Measurements from ENCODE around the gene OR6S1.
"Not testable (repeated sequence)": the region's sequence is repeated elsewhere in the genome, so short reads cannot be mapped to it uniquely, and the experiment has no call there.

The OR6S1 gene

DNA sequence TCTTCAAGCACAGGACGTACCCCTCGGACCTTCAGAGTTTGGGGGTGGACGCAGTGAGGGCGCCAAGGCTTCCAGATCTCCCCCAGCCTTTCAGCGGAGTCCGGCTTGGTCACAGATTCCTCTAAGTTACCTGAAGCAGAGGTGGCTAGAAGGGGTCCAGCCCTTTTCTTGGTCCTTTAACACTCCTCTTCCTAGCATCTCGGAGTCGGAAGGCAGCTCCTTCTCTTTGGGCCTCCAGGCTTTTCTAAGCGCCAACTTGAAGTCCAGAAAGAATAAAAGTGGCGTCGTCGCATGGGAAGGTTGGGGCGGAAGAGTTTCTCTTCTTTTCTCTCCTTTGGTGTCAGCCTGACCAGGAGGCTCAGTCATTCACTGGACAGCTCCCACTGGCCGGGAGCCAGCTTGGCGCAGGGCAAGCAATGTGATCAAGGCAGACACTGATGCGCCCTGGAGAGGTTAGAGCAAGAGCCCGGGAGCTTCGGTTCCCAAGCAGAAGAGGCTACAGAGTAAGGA, 9.6 kb downstream of the OR6S1 start:
- DNase-seq (ENCODE audit: low spot score) (peak; percentile 83), FAIRE-seq (no peak)

DNA sequence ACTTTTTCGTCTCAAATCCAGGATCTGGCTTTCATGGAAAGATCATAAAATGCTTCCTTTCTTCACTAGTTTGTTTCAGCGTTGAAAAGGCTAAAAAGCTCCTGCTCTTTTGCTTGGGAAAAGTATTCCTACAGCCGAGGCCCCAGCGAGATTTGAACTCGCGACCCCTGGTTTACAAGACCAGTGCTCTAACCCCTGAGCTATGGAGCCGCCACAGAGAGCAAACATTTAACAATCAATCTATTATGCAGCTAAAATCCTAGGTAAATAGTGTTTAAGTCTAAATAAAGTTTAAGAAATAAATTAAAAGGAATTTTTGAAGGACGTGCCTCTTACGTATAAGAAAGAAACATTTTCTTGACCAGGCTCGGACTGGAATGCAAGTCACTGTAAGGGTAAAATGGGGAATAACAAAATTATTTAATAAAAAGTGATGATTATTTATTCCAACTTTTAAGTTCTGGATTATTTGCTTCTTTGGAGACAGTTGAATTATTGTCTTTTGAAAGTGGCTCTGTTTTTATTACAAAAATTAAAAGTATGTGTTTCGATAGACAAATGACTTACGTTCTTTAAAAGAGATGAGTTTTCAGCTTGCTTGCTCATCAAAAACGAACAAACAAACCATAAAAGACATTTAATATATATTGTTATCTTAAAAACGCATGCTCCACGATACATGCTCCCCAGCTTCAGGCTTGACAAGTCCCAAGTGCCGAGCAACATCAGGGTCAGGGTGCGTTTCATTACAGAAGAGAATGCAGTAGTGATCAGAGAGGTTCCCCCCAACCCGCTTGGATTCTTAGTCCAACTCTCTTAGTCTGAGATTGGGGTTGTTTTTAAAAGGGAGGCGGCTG, 10.2 kb downstream of the OR6S1 start:
- peak; percentile 44 for DNase-seq (ENCODE audit: low spot score)
- no peak for FAIRE-seq

DNA sequence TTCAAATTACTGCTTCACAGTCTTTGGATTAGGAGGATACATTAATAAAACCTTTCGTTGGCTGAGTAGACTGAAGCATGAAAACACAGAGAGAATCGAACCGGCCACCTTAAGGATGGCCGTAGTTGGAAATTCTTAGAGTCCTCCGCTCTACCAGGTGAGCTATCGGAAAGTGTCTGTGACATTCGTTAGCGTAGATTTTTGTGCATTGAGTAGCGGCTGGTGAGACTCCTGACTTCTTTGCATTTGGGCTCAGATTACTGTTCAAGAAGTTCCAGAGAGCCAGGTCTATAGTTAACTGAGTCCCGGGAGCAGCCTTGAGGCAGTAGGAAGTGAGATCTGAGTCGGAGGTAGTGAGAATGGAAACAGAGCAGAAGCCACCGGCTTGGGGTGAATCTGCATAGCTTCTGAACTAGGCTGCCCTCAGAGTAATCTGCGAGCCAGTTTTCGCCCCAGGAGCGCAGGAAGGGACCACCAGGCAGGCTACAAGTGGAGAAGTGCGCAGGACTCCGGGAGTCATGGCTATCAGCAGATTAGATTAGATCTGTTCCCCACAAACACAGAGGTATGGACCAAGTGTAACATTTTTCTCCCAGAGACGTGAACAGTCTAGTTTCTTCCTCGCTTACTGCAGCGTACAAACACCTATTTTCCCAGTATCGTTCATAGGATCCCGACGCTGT, 11.0 kb downstream of the OR6S1 start:
- DNase-seq (ENCODE audit: low spot score) (peak; percentile 66), FAIRE-seq (no peak)

DNA sequence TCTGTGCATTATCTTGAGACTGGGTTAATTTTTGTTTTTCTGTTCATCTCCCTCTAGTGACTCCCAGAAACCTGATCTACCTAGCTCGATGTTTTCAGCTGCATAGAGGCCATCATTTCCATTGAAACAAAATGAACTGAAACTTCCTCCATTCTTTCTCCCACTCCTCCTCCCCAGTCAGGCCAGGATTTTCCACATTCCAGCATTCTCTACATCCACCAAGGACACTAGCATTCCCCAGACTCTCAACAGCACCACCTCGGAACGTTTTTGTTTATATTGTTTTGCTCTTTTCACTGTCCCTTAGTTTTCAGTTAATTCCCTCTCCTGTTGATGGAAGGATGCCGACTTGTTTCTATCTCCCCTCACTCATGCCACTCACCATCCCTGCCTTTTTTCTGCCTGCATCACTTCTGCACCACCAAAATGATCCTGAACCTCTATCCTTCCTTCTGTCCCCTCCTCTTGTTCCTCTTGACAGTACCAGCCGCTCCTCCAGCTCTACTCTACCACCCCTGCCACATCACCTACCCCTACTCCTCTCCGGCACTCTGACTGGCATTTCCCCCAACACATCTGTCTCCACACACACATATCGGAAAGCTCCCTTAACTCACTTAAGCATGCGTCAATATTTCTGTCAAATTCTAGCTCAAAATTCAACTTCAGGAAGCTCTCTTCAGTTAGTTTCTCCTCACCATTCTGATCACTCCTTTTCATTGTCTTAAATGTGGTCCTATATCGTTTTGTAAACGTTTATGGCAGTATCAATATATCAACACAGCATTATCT, 13.2 kb downstream of the OR6S1 start:
- DNase-seq (ENCODE audit: low spot score) (no peak), FAIRE-seq (no peak)

DNA sequence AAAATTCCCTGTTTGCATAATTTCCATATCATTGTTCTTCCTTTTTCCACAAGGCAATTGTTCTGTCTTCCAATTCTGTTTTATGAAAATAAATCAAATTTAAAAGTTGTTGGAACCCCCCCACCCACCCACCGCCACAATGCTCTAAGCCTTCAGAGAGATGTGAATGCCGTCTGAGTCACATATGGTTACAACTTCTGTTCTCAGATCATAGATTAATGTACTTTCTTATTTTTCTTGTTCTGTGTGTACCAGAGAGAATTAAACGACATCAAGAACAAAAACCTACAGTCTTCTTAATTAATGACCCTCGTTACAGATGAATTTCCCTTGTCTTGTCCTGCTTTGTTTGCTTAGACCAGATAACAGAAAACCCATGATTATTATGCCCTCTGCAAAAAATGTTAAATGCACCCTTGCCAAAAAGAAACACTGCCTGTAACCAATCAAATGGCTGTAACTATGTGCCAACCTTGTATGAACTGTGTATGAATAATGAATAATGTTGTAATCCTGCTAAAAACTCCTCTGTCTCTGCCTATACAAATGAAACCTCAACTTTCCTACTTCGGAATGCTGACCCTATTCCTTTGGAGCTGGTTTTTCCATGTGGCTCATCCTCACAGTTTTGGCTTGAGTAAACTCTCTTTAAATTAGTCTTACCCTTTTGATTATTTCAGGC, 14.0 kb downstream of the OR6S1 start:
- DNase-seq (ENCODE audit: low spot score) (no peak), FAIRE-seq (no peak)

DNA sequence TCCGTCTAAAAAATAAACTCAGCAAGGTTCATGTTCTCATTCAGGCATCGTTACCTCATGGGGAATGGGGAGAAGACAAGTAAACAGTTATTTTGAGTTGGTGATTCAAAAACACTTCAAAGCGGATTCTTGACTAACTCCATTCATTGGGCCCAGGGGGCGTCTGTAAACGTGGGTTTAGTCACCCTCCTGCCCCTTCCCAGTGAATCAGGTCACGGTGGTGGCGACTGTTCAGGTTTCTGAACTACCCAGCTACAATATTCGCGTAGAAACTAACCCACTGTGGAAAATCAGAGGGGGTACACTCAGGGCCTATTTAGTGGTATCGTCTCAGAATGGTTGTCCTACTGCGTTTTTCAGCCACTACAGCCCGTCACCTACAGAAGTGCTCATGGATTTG, 15.2 kb downstream of the OR6S1 start:
- FAIRE-seq = no peak
- DNase-seq (ENCODE audit: low spot score) = no peak

DNA sequence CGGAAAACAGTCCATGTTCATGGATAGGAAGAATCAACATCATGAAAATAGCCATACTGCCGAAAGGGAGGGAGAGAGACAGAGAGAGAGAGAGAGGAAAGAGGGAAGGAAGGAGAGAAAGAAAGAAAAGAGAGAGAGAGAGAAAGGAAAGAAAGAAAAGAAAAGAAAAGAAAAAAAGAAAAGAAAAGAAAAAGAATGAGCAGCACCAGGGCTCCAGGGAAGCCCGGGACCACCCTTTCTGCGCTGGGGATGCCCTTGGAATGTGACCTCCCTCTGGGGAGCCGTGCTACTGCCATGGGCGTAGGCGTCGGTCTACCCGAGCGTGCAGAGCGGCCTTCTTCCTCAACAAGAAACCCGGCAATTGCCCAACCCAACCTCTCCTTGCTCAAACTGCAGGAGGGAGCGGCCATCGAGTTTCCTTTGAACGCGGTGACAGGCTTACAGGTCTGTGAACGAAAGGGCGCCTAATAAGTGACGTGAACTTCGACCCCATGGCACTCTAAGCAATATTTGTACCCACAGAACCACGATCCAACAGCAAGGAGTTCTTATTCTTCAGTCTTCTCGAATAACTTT, 16.9 kb downstream of the OR6S1 start:
- DNase-seq (ENCODE audit: low spot score) = no peak
- no peak for FAIRE-seq

DNA sequence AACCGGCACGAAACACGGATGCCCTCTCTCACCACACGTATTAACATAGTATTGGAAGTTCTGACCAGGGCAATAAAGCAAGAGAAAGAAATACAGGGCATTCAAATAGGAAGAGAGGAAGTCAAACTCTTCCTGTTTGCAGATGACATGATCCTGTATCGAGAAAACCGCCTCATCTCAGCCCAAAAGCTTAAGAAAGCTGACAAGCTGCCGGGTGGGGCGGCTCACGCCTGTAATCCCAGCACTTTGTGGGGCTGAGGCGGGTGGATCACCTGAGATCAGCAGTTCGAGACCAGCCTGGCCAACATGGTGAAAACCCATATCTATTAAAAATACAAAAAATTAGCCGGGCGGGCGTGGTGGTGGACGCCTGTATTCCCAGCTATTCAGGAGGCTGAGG, 17.7 kb downstream of the OR6S1 start:
- DNase-seq (ENCODE audit: low spot score) (no peak), FAIRE-seq (no peak)

DNA sequence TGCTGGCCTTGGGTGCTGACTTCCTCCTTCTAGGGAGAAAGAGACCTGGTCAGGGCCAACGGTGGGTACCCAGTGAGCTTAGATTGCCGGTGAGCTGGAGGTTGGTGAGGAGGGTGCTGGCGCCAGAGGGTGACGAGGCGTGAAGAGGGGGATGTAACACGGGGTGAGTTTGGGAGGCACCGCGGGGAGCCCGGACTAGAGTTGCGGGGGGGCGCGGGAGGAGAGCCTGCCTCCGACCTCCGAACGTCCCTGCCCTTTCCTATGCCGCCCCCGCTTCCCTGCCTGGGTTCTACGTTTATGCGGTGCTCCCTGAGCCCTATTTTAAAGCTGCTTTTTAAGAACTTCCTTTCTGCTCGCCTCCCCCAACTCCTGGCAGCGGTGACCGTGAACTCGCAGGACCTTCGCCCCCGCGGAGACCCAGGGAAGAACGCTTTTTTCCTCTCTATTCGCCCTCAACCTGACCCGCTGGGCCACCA, 18.6 kb downstream of the OR6S1 start:
- FAIRE-seq = no peak
- no peak for DNase-seq (ENCODE audit: low spot score)

DNA sequence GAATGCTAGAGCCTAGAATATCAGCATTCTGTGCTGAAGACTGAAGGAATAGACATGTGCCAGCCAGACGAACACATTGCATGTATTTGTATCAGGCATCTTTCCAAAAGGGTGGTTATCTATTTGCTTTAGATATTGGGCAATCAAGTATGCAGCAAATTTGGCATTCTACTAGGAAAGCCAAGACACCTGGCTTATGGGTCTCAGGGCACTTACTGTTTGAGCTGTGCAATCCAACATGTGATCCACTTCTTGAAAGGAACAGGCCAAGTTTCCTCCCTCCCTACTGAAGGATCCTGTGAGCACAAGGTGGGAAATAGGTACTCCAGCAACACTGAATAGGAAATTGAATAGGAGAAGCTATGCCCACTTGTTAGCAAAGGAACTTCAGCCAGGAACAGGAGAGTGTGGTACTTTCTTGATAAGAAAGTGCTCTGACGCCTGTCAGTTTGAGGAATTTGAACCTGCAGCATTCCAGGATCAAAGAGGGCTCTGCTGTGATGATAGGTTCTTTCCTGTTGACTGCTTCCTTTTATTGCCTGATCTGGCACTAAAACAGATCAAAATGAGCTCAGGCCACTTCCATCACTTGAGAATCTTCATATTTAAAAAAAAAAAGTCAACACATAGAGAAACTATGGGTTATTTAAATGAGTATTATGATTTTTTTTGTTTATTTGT, 20.6 kb downstream of the OR6S1 start:
- DNase-seq (ENCODE audit: low spot score) (no peak), FAIRE-seq (no peak)

DNA sequence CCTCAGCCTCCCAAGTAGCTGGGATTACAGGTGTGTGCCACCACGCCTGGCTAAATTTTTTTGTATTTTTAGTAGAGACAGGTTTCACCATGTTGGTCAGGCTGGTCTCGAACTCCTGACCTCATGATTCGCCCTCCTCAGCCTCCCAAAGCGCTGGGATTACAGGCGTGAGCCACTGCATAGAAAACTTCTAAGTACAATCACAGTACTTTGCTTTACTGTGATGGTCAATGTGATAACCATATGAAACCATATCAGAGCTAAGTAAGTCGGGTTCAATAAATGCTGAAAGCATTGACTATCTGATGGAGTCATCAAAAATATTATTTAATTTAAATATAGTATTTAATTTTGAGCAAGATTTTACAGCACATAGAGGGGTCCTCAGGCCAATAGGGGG, 21.8 kb downstream of the OR6S1 start:
- not testable (repeated sequence) for DNase-seq (ENCODE audit: low spot score); FAIRE-seq

DNA sequence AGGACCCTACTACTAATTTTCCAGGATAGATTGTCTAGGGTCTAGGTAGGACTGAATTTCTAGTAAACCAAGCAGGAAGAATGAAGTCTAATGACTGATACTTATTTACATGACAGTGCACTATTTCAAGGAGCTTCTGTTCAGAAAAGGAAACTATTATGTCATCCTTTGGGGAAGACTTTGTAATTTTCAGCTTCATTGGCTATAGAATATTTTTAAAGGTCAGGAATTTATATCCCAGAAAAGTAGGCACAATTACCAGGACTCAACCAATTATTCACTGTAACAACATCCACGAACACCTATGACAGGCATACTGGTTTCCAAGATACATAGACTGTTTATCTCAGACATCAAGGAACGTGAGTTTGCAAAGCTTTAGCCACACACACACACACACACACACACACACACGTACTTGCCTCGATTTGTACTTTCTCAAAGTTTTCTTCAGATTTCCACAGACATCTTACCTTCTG, 23.2 kb downstream of the OR6S1 start:
- DNase-seq (ENCODE audit: low spot score) = no peak
- FAIRE-seq = no peak

DNA sequence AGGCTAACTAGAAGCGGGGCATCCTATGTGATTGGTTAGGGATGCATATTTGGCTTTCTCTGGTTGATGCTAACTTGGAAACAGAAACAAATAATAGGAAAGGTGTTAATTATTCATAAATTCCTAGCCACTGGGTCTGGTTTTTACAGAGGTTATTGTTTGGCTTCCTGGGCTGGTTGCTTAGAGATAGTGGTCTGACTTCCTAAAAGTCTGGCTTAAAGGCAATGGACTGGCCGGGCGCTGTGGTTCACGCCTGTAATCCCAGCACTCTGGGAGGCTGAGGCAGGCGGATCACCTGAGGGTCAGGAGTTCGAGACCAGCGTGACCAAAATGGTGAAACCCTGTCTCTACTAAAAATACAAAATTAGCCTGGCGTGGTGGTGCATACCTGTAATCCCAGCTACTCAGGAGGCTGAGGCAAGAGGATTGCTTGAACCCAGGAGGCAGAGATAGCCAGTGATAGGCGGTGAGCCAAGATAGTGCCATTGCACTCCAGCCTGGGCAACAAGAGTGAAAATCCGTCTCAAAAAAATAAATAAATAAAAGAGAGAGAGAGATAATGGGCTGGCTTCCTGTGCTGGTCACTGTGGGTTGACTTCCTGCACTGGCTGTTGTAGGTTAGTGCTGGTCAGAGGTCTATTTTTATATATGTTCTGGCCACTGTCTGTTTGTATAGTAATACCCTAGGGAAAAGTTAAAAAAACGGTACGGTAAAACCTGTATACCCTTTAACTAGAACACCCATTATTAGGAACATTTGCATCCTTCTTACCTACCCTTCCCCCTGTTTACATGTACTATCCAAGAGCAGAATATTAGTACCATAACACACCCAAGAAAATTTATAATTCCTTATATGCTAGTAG, 24.1 kb downstream of the OR6S1 start:
- no peak for DNase-seq (ENCODE audit: low spot score)
- no peak for FAIRE-seq

DNA sequence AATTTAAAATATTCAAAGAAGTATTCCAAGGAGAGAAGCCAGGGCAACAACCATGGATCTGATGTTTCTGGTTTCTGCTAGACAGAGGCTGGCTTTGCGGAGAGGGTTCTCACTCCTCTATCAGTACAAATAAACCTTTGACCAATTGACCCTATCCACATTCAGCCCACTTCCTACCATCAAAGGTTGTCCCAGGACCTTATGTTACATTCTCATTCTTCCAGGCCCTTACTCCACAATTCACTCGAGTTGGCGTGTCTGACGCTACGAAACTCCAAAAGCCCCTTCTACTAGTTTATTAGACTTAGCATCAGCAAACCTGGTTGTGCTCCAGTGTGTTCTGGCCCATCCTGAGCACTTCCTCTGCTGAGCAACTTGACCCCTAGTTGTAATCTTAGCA, 25.5 kb downstream of the OR6S1 start:
- FAIRE-seq = no peak

DNA sequence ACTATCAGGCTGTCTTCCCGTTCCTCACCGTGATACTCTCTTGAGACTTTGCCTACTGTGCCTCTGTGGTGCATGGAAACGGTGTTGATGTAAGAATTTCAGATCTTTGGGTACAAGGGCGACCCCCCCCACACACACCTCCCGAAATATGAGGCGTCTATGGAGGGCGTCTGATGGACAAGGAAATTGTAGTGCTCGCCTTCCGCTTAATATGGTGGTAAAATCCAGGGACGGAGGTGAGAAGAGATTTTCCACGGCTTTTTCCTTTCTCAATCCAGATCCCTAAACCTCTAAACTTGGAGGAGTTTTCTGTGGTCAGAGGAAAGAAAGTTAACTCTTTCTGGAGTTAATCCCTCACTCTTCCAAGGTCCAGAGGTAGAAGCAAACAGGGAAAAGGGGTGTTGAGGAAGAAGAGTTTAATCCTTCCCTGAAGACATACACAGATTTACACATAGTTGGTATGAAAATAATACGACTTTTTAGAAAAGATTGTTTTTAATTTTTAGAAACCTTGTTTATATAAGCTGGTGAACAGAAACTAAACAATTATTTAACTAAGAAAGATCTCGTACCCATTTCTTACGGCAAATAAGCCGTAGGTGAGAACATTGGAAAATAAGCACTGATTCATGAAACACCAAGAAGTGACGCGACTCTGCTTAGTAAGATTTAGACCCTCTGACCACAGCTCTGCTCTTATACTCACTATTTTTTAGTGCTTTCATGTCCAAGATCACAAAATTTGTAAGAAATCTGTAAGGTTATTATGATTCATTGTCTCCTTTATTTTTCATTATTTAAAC, 27.3 kb downstream of the OR6S1 start:
- DNase-seq (ENCODE audit: low spot score) = no peak
- no peak for FAIRE-seq

More for the DNA sequence above, 25.5 kb downstream of the OR6S1 start:
- DNase-seq (ENCODE audit: low spot score) = no peak

DNA sequence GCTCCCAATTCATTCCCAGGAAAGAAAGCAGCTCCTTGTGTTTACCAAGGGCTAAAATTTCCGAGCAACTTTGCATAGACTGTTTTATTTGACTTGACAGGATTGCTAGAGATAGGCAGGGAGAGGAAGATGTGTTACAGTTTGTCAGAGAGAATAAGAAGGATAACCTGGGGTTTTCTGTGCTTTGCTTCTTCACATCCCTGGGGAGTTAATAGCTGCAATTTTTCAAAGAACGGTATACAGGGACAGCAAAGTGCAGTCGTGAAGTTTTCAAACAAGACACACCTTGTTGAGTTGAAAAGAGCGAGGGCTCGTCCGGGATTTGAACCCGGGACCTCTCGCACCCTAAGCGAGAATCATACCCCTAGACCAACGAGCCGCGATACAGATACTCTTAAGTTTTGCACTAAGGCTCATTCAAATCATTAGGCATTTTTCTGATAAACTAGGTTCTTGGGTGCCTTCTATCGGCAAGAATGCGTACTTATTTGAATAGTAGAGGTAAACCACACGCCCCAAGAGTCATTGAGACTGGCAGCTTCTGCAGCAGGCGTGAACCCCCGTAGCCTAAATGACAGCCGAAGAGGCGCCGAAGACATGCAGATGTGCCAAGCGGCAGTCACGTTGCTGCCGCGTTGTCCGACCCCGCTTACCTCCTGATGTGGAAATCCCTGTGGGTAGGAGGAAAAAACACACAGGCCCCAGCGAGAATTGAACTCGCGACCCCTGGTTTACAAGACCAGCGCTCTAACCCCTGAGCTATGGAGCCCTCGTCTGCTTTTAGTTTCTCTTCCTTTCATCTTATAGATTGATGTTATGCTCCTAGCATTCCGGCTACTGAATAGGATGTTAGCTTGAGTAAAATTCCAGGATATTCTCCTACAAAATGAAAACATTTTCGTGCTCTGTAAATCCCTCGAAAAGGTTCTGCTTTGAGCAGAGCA, 28.1 kb downstream of the OR6S1 start:
- DNase-seq (ENCODE audit: low spot score) (peak; percentile 90), FAIRE-seq (peak; percentile 94)

DNA sequence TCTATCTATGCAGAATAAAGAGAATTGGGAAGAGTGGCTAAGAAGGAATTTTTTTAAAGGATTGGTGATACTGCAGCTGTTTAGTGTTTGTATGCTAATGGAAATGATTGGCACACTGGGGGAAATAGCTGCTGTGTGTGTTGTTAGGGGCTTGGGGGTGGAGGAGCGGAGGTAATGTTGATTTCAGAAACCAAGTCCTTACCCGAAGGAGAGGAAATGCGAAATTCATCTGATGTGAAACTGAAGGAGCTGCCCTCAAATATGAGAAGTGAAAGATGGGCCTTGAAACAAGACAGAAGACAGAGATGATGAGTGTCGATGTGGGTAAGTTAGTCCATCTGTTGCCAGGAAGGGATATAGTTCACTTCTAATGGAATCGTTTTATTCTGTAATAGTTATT, 29.1 kb downstream of the OR6S1 start:
- DNase-seq (ENCODE audit: low spot score) (no peak), FAIRE-seq (no peak)
